GM19240 (cell line): ENCODE data around the gene SLC10A7.
"Not testable (repeated sequence)": the region's sequence is repeated elsewhere in the genome, so short reads cannot be mapped to it uniquely, and the experiment has no call there.

Experiments used
- DNase-seq: peaks from one replicate; pipeline ENCODE4 v3.0.0; 2011; ENCODE audit warnings: low spot score; ENCODE audit not compliant: insufficient read length

SLC10A7 gene

DNA sequence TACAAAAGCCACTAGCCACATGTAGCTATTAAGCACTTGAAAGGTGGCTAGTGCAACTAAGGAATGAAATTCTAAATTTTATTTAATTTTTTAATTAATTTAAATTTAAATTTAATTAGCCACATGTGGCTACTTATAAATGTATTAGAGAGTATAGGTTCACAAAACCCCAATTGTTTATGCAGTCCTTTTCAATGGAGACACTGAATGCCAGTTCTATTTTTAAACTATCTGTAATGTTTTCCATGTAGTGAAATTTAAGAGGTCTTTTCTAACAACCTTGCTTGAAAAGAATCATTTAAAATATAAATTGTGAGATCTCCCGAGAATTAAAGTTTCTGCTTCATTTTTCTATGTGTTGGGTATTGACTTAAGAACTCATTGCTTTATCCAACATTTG is 154.4 kb downstream of the SLC10A7 start:
- no peak for DNase-seq

GRCh38 chr4:146359771-146360170 is 162.0 kb downstream of the SLC10A7 start:
- no peak for DNase-seq

DNA sequence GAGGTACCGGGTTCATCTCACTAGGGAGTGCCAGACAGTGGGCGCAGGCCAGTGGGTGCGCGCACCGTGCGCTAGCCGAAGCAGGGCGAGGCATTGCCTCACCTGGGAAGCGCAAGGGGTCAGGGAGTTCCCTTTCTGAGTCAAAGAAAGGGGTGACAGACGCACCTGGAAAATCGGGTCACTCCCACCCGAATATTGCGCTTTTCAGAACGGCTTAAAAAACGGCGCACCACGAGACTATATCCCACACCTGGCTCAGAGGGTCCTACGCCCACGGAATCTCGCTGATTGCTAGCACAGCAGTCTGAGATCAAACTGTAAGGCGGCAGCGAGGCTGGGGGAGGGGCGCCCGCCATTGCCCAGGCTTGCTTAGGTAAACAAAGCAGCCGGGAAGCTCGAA is 171.6 kb downstream of the SLC10A7 start:
- DNase-seq, result not testable (repeated sequence)

DNA sequence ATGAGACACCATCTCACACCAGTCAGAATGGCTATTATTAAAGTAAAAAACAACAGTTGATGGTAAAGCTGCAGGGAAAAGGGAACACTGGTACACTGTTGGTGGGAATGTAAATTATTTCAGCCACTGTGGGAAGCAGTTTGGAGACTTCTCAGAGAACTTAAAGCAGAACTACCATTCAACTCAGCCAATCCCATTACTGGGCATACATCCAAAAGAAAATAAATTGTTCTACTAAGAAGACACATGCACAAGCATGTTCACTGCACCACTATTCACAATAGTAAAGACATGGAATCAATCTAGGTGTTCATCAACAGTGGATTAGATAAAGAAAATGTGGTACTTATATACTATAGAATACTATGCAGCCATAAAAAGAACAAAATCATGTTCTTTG is 172.4 kb downstream of the SLC10A7 start:
- no peak for DNase-seq

DNA sequence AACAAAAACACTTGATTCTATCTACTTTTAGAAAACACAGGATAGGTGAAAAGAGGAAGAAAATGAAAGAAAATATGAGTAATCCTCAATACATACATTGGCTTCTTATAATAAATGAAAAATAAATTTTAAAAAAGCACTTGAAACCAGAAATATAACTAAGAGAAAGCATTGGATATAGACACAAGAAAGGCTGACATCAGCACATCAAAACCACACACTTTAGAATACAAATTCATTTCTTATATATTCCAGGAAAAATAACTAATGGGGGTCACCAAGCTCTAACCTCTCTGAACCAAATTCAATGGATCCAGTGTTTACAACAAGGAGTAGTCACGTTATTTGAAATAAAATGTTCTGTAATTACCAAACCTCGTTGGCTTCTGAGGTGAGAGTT is 173.9 kb downstream of the SLC10A7 start:
- no peak for DNase-seq

DNA sequence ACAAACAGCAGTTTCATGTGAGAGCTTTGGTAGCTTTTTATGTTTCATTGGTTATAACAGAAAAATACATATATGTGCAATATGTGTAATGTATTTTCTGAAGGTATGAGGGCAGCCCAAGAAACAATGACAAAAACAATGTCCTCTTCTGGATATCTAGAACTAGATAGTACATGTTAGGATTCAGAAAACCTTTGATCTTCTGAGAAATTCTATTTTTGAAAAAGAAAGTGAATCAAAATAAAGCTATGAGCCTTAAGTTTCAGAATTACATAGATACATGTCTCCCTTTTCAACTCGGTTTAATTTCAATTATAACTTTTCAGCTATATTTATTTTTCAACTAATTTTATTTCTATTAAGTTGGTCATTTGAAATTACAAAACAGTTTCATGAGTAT is 175.5 kb downstream of the SLC10A7 start:
- no peak for DNase-seq

DNA sequence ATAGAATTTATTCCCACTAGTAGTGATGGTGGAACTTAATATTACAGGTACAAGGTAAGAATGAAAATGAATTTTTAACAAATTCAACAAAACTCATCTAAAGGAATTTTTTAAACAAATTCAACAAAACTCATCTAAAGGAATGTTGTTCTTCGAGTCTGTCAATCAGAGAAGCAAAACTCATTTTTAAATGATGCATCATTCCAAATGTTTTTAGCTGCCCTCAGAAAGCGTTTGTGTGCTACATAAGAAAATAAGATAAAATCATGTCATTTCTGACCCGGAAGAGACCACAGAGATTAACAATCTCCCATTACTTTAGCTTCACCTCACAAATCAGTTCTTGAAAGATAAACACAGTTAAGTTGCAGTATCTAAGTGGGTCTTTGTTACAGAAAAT is 178.0 kb downstream of the SLC10A7 start:
- no peak for DNase-seq

DNA sequence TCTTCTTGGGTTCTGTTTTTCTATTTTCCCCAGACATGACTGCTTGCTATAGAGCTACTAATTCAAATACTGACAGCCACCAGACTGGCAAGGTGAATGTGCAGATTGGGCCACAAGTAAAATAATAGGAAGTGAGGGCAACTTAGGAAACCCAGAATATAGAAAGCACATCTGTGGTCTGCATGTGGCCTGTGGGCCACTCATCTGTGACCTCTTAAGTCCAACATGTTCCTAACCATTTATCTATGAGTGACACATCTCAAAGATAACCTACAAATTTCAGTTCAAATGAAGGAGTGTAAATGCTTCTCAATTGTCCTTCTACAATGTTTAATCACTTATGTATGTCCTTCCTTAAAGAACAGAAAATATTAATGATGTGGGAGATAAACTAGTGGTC is 178.5 kb downstream of the SLC10A7 start:
- no peak for DNase-seq

DNA sequence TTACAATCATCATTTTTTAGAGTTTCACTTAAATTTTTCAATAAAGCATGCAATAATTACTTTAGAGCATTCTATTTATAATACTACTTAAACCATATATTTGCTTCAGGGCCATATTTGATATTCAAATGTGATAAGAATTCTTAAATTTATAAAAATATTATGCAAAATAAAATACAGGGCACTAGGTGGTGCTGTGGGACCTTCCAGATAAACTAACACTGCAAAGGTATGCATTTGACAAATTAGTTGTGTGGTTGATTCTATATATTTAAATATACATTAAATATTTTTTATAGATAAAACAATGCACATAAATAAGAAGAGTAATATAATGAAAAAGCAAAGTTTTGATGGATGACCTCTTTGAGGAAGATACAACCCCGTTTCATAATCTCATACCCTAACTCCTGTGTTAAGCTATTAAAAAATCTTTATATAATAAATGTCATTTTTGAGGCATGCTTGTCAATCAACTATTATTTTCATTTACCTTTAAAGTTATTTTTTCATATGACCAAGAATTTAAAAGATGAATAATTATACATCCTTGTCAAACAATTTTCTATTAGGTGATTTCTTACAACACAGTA is 179.0 kb downstream of the SLC10A7 start:
- DNase-seq, result no peak

DNA sequence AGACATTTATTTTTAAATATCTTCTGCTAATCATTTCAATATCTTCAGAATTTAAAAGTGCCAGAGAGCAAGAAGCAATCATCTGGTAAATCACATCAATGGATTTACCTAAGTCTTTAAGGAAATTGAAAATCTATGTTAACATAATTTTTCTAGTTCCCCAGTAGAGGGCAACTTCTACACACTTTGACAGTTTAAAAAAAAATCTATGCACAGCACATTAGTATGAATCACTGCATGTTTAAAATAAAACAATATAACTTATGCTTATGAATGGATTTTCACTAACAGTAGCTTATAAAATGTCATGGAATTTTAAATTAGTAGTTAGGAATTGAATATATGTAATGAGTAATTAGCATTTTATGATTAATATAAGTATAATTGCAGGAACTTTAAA is 180.9 kb downstream of the SLC10A7 start:
- DNase-seq, result no peak

GRCh38 chr4:146338512-146338911 is 183.2 kb downstream of the SLC10A7 start:
- DNase-seq, result no peak

DNA sequence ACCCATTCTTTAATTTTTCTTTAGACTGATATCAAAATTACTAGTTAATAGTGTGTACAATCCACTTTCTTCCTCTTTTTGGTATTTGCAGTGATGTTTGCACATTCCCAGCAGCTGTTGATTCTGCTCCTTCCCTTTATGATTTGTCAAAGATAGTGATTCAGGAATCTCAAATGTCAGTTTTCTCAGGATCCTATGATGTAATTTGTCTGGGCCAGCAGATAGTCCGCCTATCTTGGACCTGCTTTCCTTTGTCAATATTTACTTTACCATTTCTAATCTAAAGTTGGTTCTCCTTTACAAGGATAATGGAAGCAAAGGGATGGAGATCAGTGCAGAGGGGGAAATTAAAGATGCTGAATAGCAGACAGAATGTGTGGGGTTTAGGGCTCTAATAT is 185.3 kb downstream of the SLC10A7 start:
- DNase-seq, result no peak

GRCh38 chr4:146335763-146336409 is 185.9 kb downstream of the SLC10A7 start:
- no peak for DNase-seq

DNA sequence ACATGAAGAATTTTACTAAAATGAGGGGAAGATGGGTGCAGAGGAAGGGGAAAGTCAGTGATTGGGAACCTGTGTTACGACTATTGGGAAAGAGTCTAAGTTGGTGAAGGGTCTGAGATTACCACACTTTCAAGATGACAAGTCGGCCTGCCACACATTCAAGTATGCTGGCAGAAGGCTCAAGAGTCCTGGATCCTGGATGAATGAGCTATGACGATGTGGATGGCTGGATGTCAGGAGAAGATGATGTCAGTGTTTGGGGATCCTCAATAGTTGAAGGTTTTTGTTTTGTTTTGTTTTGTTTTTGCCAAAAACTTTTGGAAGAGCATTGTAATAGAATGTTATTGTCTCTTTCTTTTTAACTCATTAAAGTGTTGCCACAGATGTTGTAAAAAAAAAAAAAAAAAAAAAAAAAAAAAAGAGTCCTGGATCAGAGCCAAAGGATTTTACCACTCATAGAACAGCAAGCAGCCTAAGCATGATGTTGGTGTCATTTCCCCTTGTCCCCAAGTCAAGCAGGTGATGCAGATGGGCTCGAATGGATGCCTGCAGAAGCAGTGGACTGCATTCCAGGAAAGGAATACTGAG is 186.8 kb downstream of the SLC10A7 start:
- DNase-seq, result no peak

DNA sequence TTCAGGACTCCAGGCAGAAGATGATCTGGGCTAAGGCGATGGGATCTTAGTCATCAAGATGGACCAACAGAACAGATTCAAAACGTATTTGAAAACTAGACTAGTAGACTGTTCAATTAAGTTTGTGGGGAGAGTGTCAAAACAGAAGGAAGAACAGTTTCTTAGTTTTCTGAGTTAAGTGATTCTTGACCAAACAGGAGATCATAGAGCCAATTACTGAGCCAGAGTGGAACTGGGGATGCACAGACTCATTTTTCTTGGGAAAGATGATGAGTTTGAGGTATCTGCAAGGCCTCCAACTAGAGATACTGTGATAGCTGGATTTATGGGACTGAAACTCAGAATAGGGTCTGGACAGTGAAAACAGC is 187.9 kb downstream of the SLC10A7 start:
- DNase-seq, result no peak

DNA sequence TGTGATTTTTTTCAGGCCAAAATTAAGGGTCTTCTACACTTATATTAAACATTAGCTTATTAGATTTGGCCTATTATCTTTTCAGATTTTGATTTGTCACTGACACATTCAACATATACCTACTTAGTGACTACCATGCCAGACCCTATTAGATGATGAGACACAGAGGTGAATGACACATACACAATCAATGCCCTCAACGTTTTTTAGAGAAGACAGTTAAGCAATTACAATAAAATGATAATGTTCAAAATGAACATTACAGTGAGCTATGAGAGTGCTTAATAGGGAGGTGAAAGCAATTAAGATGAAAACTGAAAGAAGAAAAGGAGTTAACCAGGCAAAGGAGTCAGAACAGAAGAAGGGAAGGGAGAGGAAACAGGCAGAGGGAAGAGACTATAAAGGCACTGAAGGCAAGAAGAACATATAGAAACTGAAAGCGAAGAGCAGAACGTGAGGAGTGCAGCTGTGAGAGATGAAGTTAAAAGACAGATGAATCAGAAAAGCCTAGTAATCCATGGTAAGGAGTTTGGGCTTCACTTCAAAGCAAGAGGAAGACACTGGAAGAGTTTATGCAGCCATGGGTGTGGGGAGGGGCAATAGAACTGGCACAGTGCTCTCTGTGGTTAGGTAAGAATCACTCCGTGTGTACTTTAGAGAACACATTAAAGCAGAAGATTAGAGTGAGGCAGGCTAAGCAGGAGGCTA is 188.4 kb downstream of the SLC10A7 start:
- peak; percentile 38 for DNase-seq

DNA sequence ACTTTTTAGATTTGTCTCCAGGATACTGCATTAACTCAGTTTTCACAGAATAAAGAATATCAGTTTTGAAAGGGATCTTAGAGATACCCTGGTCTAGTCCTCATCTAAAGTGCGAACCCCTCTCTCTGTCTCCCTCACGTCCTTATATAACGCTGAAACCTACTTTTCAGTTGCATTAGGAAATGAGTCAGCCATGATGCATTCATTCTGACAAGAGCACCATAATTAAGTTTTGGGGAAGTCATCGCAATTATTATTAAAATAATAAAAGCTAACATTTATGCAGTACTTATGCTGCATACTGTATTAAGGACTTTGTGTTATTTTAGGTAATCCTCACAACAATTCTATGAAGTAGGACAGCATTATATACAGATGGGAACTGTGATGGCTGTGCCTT is 191.3 kb downstream of the SLC10A7 start:
- DNase-seq, result no peak

GRCh38 chr4:146329050-146329716 is 192.6 kb downstream of the SLC10A7 start:
- no peak for DNase-seq

DNA sequence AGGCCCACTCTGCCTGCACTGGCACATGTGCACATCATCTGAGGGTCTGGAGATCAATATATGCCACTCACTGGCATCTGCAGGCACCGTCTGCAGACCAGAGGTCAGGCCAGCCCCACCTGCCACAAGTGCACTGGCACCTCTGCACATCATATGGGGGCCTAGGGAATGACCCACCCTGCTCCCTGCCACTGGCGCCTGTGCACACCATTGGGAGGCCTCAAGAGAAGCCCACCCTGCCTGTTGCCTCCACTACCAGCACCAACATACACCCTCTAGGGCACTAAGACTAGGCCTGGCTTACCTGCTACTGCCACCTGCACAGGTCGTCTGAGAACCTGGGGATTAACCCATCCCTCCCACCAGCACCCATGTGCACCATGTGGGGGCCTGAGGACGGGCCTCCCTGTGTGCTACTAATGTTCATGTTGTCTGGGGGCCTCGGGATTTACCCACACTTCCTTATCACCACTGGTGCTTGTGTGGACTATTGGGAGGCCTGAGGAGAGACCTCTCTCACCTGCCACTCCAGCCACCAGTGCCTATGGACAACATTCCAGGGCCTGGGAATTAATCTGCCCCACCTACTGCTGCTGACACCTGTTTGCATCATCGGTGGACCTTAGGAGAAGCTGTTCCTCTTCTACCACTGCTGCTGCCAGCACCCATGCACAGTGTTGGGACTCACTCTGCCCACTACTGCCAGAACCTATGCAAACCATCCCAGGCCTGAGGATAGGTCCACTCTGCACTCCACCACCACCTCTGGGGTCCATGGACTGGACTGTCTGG is 193.7 kb downstream of the SLC10A7 start:
- DNase-seq, result no peak

- no peak for DNase-seq
These were observed 202.8 kb downstream of the SLC10A7 start for GRCh38 chr4:146318894-146319293.

GRCh38 chr4:146317783-146318182 is 204.0 kb downstream of the SLC10A7 start:
- DNase-seq, result no peak
